Activated T-helper 17 cell treated with anti-CD3 and anti-CD28 coated beads, Interleukin-2, amount 50 U/mL, for 72 hours (primary cell): ENCODE measurements around the gene LUC7L3. TPM values are rescaled to one million over a fixed set of nuclear protein-coding genes. Genes with fewer than 3 reads are reported as not detected.
"Not testable (repeated sequence)": the region's sequence is repeated elsewhere in the genome, so short reads cannot be mapped to it uniquely, and the experiment has no call there.

ENCODE experiments used
- ATAC-seq: fragments of 150-1000 bp; cut with Tn5 transposase; replicated peaks from 2 replicates; pipeline ENCODE4 v1.10.0; 2021; ENCODE audit warnings: mild to moderate bottlenecking, moderate library complexity
- H3K27ac Mint-ChIP-seq: one replicate; pipeline ENCODE4 v1.8.0; 2022; ENCODE audit warnings: mixed read lengths
- H3K27me3 Mint-ChIP-seq: one replicate; pipeline ENCODE4 v1.8.0; 2022; ENCODE audit warnings: mixed read lengths
- H3K36me3 Mint-ChIP-seq: one replicate; pipeline ENCODE4 v1.8.0; 2022; ENCODE audit warnings: low read depth, mild to moderate bottlenecking, mixed read lengths
- H3K4me1 Mint-ChIP-seq: one replicate; pipeline ENCODE4 v1.8.0; 2022; ENCODE audit warnings: mixed read lengths
- H3K4me3 Mint-ChIP-seq: one replicate; pipeline ENCODE4 v1.8.0; 2022; ENCODE audit warnings: mild to moderate bottlenecking, mixed read lengths
- H3K9me3 Mint-ChIP-seq: one replicate; pipeline ENCODE4 v1.8.0; 2022; ENCODE audit warnings: mixed read lengths
- total RNA-seq, 2 donors: library from RNA; stranded (reverse); gene quantifications; one replicate each; pipeline ENCODE4 v1.2.3, GENCODE V29; 2022

LUC7L3 gene, protein sequence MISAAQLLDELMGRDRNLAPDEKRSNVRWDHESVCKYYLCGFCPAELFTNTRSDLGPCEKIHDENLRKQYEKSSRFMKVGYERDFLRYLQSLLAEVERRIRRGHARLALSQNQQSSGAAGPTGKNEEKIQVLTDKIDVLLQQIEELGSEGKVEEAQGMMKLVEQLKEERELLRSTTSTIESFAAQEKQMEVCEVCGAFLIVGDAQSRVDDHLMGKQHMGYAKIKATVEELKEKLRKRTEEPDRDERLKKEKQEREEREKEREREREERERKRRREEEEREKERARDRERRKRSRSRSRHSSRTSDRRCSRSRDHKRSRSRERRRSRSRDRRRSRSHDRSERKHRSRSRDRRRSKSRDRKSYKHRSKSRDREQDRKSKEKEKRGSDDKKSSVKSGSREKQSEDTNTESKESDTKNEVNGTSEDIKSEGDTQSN
- 100 to 1,000 TPM; 113 to 142 TPM for total RNA-seq

GRCh38 chr17:50719144-50719923 is at the start of gene LUC7L3:
Gene LUC7L3 (plus strand): TSS chr17:50719603. CDS start chr17:50719733, 130 bp downstream.
- peaks cover 14% of the 10 kb centered on the region for H3K4me1 Mint-ChIP-seq
- no peaks in the 10 kb centered on the region for H3K27me3 Mint-ChIP-seq
- peak; percentile 96 for ATAC-seq
- no peaks in the 10 kb centered on the region for H3K9me3 Mint-ChIP-seq
- H3K27ac Mint-ChIP-seq = peak within 1 kb of the TSS; percentile 88
- peaks cover 44% of the 10 kb centered on the region for H3K36me3 Mint-ChIP-seq
- peak within 1 kb of the TSS; percentile 90 for H3K4me3 Mint-ChIP-seq

DNA sequence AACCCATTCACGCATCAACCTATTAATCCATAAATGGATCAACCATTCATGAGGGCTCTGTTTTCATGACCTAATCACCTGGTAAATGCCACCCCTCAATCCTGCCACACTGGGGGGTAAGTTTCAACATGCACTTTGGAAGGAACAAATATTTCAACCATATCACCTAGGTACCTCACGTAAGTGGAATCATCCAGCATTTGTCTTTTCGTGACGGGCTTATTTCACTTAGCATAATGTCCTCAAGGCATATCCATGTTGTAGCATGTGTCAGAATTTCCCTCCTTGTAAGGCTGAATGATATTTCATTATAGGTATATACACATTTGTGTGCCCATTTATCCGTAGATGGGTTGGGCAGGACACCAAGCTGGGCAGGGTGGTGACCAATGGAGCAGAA is 47.3 kb upstream of the LUC7L3 start:
- no peak for ATAC-seq
- peaks cover 5% of the 10 kb centered on the region for H3K4me1 Mint-ChIP-seq
- no peaks in the 10 kb centered on the region for H3K9me3 Mint-ChIP-seq
- H3K36me3 Mint-ChIP-seq = no peaks in the 10 kb centered on the region
- H3K27ac Mint-ChIP-seq = no peak overlapping the region
- H3K4me3 Mint-ChIP-seq = no peak overlapping the region
- H3K27me3 Mint-ChIP-seq = peaks cover under 1% of the 10 kb centered on the region

DNA sequence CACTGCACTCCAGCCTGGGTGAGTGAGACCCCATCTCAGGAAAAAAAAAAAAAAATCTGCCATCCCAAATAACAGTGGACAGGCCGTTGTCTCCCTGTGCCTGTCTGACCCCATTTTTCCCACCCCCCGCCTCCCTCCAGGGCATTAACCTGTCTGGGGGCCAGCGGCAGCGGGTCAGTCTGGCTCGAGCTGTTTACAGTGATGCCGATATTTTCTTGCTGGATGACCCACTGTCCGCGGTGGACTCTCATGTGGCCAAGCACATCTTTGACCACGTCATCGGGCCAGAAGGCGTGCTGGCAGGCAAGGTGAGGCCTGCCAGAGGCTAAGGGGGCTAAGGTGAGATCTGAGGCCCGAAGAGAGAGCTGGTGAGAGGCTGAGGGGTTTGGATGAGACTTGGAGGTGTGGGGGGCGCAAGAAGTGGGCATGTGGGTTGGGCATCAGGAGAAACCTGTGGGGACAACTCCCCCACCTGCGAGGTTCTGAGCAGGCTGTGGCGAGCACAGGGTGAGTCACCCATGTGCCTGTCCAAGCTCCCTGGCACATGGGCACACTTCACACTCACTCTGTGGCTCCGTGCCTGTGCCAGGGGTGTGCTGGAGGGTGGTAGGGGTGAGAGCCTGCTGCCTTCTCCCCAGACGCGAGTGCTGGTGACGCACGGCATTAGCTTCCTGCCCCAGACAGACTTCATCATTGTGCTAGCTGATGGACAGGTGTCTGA is 46.4 kb upstream of the LUC7L3 start:
- Mint-ChIP-seq H3K4me3 (no peak overlapping the region), H3K9me3 (no peaks in the 10 kb centered on the region), H3K27me3 (peaks cover 3% of the 10 kb centered on the region), H3K27ac (no peak overlapping the region), H3K36me3 (no peaks in the 10 kb centered on the region), H3K4me1 (peaks cover 2% of the 10 kb centered on the region)
- no peak for ATAC-seq

DNA sequence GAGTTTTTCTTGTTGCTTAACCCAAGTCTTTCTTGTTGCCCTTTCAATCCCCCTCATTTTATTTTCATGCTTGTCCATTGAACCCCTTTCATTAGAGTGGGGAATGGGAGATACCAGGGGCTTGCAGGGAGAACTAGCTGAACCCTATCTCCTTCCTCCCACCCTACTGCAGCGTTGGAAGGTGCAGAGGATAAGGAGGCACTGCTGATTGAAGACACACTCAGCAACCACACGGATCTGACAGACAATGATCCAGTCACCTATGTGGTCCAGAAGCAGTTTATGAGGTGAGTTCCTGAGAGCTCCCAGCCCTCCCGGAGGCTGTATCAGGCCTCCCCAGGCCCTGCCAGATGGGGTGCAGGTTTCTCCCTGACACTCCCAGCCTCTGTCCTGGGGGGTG is 44.2 kb upstream of the LUC7L3 start:
- H3K4me1 Mint-ChIP-seq = no peaks in the 10 kb centered on the region
- H3K27ac Mint-ChIP-seq = no peak overlapping the region
- ATAC-seq = no peak
- H3K4me3 Mint-ChIP-seq = no peak overlapping the region
- no peaks in the 10 kb centered on the region for H3K36me3 Mint-ChIP-seq
- no peaks in the 10 kb centered on the region for H3K9me3 Mint-ChIP-seq
- H3K27me3 Mint-ChIP-seq = peaks cover 3% of the 10 kb centered on the region

DNA sequence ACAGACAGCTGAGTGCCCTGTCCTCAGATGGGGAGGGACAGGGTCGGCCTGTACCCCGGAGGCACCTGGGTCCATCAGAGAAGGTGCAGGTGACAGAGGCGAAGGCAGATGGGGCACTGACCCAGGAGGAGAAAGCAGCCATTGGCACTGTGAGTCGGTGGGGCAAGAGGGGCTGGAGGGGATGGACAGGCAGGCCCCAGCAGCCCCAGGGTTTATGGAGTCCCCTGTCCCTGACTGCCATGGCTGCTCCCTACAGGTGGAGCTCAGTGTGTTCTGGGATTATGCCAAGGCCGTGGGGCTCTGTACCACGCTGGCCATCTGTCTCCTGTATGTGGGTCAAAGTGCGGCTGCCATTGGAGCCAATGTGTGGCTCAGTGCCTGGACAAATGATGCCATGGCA is 43.8 kb upstream of the LUC7L3 start:
- Mint-ChIP-seq H3K4me3 (no peak overlapping the region), H3K4me1 (no peaks in the 10 kb centered on the region), H3K36me3 (no peaks in the 10 kb centered on the region), H3K27me3 (peaks cover 3% of the 10 kb centered on the region), H3K27ac (no peak overlapping the region), H3K9me3 (no peaks in the 10 kb centered on the region)
- ATAC-seq = no peak

DNA sequence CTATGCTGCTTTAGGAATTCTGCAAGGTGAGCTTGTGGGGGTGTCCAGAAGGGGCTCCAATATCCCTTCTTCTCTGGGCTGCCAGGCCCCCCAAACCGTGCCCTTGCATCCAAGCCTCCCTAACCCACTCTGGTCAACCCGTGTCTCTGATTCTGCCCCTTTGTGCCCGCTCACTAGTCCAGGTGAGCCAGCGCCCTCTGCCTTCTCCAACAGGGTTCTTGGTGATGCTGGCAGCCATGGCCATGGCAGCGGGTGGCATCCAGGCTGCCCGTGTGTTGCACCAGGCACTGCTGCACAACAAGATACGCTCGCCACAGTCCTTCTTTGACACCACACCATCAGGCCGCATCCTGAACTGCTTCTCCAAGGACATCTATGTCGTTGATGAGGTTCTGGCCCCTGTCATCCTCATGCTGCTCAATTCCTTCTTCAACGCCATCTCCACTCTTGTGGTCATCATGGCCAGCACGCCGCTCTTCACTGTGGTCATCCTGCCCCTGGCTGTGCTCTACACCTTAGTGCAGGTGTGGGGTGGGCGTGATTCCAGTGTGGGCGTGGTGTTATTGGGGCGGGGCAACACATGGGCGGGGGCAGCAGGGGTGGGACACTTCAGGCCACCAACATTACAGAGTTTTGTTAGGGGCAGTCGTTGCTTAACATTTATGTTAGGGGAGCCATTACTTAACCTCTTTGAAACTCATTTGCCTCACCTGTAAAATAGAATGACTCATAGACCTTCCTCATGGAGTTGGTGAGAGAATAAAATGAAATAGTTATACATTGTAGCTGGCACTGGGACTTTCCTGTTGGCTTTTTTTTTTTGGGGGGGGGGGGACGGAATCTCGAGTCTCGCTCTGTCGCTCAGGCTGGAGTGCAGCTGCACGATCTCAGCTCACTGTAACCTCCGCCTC is 43.1 kb upstream of the LUC7L3 start:
- Mint-ChIP-seq H3K27me3 (peaks cover 7% of the 10 kb centered on the region), H3K9me3 (no peaks in the 10 kb centered on the region), H3K4me1 (peaks cover 3% of the 10 kb centered on the region), H3K4me3 (no peak overlapping the region), H3K36me3 (no peaks in the 10 kb centered on the region), H3K27ac (no peak overlapping the region)
- ATAC-seq = no peak

GRCh38 chr17:50677851-50678375 is 41.5 kb upstream of the LUC7L3 start:
- Mint-ChIP-seq H3K9me3 (no peaks in the 10 kb centered on the region), H3K27me3 (peaks cover 13% of the 10 kb centered on the region), H3K36me3 (no peaks in the 10 kb centered on the region), H3K4me3 (no peak overlapping the region), H3K4me1 (peaks cover 6% of the 10 kb centered on the region), H3K27ac (no peak overlapping the region)
- no peak for ATAC-seq

GRCh38 chr17:50679008-50679544 is 40.3 kb upstream of the LUC7L3 start:
- Mint-ChIP-seq H3K27ac (no peak overlapping the region), H3K4me3 (no peak overlapping the region), H3K9me3 (no peaks in the 10 kb centered on the region), H3K36me3 (no peaks in the 10 kb centered on the region), H3K27me3 (peaks cover 13% of the 10 kb centered on the region), H3K4me1 (peaks cover 6% of the 10 kb centered on the region)
- no peak for ATAC-seq

GRCh38 chr17:50680126-50680525 is 39.3 kb upstream of the LUC7L3 start:
- Mint-ChIP-seq H3K27ac (no peak overlapping the region), H3K9me3 (no peaks in the 10 kb centered on the region), H3K4me3 (no peak overlapping the region), H3K36me3 (no peaks in the 10 kb centered on the region), H3K27me3 (peaks cover 13% of the 10 kb centered on the region), H3K4me1 (peaks cover 6% of the 10 kb centered on the region)
- ATAC-seq = no peak

- H3K27ac Mint-ChIP-seq, ATAC-seq, H3K4me1 Mint-ChIP-seq, H3K9me3 Mint-ChIP-seq, H3K4me3 Mint-ChIP-seq, H3K36me3 Mint-ChIP-seq: not testable (repeated sequence)
- peaks cover 13% of the 10 kb centered on the region for H3K27me3 Mint-ChIP-seq
These were observed 38.7 kb upstream of the LUC7L3 start for GRCh38 chr17:50680543-50681262.

DNA sequence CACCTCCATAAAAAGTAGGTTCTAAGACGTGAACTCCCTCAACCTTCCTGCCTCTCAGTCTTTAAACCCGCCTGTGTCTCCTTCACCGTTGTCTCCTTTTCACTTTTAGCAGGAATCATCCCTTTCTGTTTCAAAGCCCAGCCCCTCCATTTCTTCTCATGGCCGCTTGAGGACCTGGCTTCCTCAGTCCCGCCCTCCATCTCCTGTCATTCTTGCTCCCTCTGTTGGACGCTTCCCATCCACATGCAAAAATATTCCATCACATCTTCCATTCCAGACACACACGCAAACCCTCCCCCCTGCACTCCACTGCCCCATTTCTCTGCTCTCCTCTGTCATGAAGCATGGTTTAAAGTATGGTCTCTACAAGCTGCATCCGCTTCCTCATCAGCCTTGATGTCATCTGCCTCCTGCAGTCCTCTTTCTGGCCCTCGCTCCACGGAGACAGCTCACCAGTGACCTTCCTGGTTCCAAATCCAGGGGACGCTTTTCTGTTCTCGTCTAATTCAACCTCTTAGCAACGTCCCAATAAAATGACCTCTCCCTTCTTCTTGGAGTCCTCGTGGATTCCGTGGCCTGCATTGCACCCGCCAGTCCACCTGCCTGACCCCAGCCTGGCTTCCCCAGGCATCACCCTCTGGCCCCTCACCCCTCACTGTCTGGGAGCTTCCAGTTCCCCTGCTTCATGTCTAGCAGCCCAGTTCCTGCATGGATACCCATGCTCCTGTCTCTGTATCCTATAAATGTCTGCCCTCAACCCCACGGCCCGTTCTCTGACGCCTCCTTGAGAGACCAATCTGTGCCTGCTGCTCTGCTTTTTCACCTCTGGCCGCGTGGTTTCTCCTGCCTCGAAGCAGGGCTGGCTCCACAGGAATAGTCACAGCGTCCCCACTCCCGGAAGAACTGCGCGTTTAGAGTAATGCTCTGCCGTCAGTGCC is 37.9 kb upstream of the LUC7L3 start:
- H3K9me3 Mint-ChIP-seq = no peaks in the 10 kb centered on the region
- no peak for ATAC-seq

GRCh38 chr17:50682441-50682840 is 37.0 kb upstream of the LUC7L3 start:
- ATAC-seq = no peak

More for the DNA sequence above, 37.9 kb upstream of the LUC7L3 start:
- Mint-ChIP-seq H3K4me1 (peaks cover 6% of the 10 kb centered on the region), H3K4me3 (no peak overlapping the region), H3K27ac (no peak overlapping the region), H3K36me3 (no peaks in the 10 kb centered on the region), H3K27me3 (peaks cover 13% of the 10 kb centered on the region)

More at GRCh38 chr17:50682441-50682840, 37.0 kb upstream of the LUC7L3 start:
- Mint-ChIP-seq H3K9me3 (no peaks in the 10 kb centered on the region), H3K36me3 (no peaks in the 10 kb centered on the region), H3K27me3 (peaks cover 10% of the 10 kb centered on the region), H3K27ac (no peak overlapping the region), H3K4me3 (no peak overlapping the region), H3K4me1 (peaks cover 6% of the 10 kb centered on the region)
